ENCODE measurements around the gene CEACAM1. TPM values are rescaled to one million over a fixed set of nuclear protein-coding genes. Genes with fewer than 3 reads are reported as not detected.

CEACAM1 gene
- total RNA-seq, 1 experiment from 2014 or later, result 2.0 TPM

- DNase-seq (ENCODE audit: low spot score), result no peak
- peaks cover 66% of the 10 kb centered on the region for H3K4me1 Mint-ChIP-seq
- ATAC-seq, result peak; percentile 20; the same call in 1 of the 2 replicates
Observed at GRCh38 chr19:42471554-42472249, 56.6 kb downstream of the CEACAM1 start.

GRCh38 chr19:42469311-42470235 is 58.7 kb downstream of the CEACAM1 start:
- no peak overlapping the region for H3K4me3 Mint-ChIP-seq
- H3K36me3 Mint-ChIP-seq, result no peaks in the 10 kb centered on the region
- no peak for TF ChIP-seq NR2C2 (CRISPR knock-in tag; IDR thresholded peaks at IDR 0.05)
- TF ChIP-seq ZBTB43 (CRISPR knock-in tag; IDR thresholded peaks at IDR 0.05), result no peak
- H3K9me3 Mint-ChIP-seq, result peaks cover 6% of the 10 kb centered on the region
- DNase-seq (ENCODE audit: low spot score) (no peak), ATAC-seq (no peak)
- H3K27me3 Mint-ChIP-seq (ENCODE audit: low read depth), result peaks cover 1% of the 10 kb centered on the region; the same call in 1 of the 2 replicates
- H3K27ac Mint-ChIP-seq, result no peak overlapping the region
- H3K4me1 Mint-ChIP-seq, result peaks cover 57% of the 10 kb centered on the region
- ChIA-PET POLR2A (interaction anchor here (0.6 kb wide), 1 partner anchor 36 kb away, joined by 3 read pairs; no protein-coding TSS in a partner anchor), CTCF (interaction anchor here (1.3 kb wide), 1 partner anchor 17 kb away, joined by 3 read pairs; no protein-coding TSS in a partner anchor)

More at GRCh38 chr19:42471554-42472249, 56.6 kb downstream of the CEACAM1 start:
- ChIA-PET CTCF (interaction anchor here (0.9 to 5.7 kb wide), 6 partner anchors 15 to 1155 kb away, joined by 3 to 51 read pairs (median 8); partner anchors contain the start of gene CEACAM1), POLR2A (no interaction called here)
- Mint-ChIP-seq H3K9me3 (peaks cover 6% of the 10 kb centered on the region), H3K36me3 (no peaks in the 10 kb centered on the region), H3K4me3 (no peak overlapping the region), H3K27me3 (ENCODE audit: low read depth) (no peaks in the 10 kb centered on the region), H3K27ac (peak overlapping the region; percentile 94)
- TF ChIP-seq NFE2L1 (CRISPR knock-in tag; IDR thresholded peaks at IDR 0.05) (no peak), ZNF121 (CRISPR knock-in tag; IDR thresholded peaks at IDR 0.05) (0 out of 2 replicates have a peak, but pooled peaks have one; percentile 27)

- ChIA-PET POLR2A (no interaction called here), CTCF (interaction anchor here (0.6 to 1.3 kb wide), 6 partner anchors 16 to 615 kb away, joined by 3 read pairs; no protein-coding TSS in a partner anchor)
- Mint-ChIP-seq H3K27me3 (ENCODE audit: low read depth) (peaks cover 4% of the 10 kb centered on the region; the same call in 1 of the 2 replicates), H3K36me3 (no peaks in the 10 kb centered on the region), H3K4me1 (peaks cover 46% of the 10 kb centered on the region), H3K9me3 (peaks cover 6% of the 10 kb centered on the region), H3K4me3 (no peak overlapping the region), H3K27ac (peak overlapping the region; percentile 43; the same call in 1 of the 2 replicates)
- ATAC-seq (no peak), DNase-seq (ENCODE audit: low spot score) (no peak)
- TF ChIP-seq, protein P1, sequence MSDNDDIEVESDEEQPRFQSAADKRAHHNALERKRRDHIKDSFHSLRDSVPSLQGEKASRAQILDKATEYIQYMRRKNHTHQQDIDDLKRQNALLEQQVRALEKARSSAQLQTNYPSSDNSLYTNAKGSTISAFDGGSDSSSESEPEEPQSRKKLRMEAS (CRISPR knock-in tag; IDR thresholded peaks at IDR 0.05), result no peak
- TF ChIP-seq FOXK1 (CRISPR knock-in tag; IDR thresholded peaks at IDR 0.05), result no peak
- TF ChIP-seq ARID4B (CRISPR knock-in tag; IDR thresholded peaks at IDR 0.05; ENCODE audit: borderline replicate concordance), result no peak
- TF ChIP-seq TEAD1 (CRISPR knock-in tag; IDR thresholded peaks at IDR 0.05), result no peak
- no peak for TF ChIP-seq ZNF219 (CRISPR knock-in tag; IDR thresholded peaks at IDR 0.05; ENCODE audit: borderline replicate concordance)
- TF ChIP-seq, protein P2, sequence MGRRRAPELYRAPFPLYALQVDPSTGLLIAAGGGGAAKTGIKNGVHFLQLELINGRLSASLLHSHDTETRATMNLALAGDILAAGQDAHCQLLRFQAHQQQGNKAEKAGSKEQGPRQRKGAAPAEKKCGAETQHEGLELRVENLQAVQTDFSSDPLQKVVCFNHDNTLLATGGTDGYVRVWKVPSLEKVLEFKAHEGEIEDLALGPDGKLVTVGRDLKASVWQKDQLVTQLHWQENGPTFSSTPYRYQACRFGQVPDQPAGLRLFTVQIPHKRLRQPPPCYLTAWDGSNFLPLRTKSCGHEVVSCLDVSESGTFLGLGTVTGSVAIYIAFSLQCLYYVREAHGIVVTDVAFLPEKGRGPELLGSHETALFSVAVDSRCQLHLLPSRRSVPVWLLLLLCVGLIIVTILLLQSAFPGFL (CRISPR knock-in tag; IDR thresholded peaks at IDR 0.05; ENCODE audit: borderline replicate concordance), result no peak
Observed at GRCh38 chr19:42468273-42468796, 59.9 kb downstream of the CEACAM1 start.

All from WTC11 (cell line).